AG09309 (cell line): ENCODE results near the gene IMMP1L.
"Not testable (repeated sequence)": the region's sequence is repeated elsewhere in the genome, so short reads cannot be mapped to it uniquely, and the experiment has no call there.

Source experiments
- DNase-seq: peaks from one replicate; pipeline ENCODE4 v3.0.0-alpha.2; 2010; ENCODE audit warnings: low read depth
- H3K4me3 ChIP-seq: 2 replicates; pipeline ENCODE4 v1.5.1; 2011; ENCODE audit warnings: mild to moderate bottlenecking, low read depth, low read length, moderate library complexity; ENCODE audit not compliant: control insufficient read depth
- TF ChIP-seq, protein P1 (sequence below): IDR thresholded peaks from 2 replicates; pipeline ENCODE4 v1.5.1; 2011; ENCODE audit warnings: mild to moderate bottlenecking, low read depth, low read length, inconsistent platforms; ENCODE audit not compliant: insufficient read depth, control insufficient read depth; ENCODE audit errors: missing control alignments

IMMP1L gene

DNA sequence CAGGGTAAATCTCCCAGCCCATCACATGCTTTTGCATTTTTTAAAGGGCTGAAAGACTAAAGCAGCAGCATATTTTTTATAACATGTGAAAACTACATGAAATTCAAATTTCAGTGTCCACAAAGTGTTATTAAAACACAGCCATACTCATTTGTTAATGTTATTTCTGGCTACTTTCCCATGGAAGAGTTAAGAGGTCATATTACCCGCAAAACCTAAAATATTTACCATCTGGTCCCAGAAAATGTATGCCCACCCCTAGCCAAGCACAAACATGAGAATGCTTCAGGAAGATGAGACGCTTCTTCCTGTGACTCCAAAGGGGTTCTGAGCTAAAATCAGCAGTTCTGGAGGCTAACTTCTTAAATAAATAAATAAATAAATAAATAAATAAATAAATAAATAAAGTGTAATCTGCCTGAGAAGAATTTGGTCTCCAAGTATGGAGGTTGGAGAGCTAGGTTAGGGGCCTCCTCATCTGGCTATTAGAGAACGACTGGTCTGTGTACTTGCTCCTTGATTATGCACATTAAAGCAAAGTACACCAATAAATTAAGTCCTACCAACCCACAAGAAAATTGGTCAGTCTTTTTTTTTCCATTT is 9.7 kb downstream of the IMMP1L start:
- DNase-seq: no peak
- TF ChIP-seq, protein P1, sequence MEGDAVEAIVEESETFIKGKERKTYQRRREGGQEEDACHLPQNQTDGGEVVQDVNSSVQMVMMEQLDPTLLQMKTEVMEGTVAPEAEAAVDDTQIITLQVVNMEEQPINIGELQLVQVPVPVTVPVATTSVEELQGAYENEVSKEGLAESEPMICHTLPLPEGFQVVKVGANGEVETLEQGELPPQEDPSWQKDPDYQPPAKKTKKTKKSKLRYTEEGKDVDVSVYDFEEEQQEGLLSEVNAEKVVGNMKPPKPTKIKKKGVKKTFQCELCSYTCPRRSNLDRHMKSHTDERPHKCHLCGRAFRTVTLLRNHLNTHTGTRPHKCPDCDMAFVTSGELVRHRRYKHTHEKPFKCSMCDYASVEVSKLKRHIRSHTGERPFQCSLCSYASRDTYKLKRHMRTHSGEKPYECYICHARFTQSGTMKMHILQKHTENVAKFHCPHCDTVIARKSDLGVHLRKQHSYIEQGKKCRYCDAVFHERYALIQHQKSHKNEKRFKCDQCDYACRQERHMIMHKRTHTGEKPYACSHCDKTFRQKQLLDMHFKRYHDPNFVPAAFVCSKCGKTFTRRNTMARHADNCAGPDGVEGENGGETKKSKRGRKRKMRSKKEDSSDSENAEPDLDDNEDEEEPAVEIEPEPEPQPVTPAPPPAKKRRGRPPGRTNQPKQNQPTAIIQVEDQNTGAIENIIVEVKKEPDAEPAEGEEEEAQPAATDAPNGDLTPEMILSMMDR: no peak

DNA sequence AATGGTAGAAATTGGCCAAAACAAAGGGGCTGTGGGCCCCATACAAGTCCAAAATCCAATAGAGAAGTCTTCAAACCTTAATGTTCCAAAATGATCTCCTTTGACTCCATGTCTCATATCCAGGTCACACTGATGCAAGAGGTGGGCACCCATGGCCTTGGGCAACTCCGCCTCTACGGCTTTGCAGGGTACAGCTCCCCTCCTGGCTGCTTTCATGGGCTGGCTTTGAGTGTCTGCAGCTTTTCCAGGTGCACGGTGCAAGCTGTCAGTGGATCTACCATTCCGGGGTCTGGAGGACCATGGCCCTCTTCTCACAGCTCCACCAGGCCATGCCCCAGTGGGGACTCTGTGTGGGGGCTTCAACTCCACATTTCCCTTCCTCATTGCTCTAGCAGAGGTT is 15.7 kb downstream of the IMMP1L start:
- not testable (repeated sequence) for DNase-seq

More for the DNA sequence above, 9.7 kb downstream of the IMMP1L start:
- H3K4me3 ChIP-seq: no peak overlapping the region

DNA sequence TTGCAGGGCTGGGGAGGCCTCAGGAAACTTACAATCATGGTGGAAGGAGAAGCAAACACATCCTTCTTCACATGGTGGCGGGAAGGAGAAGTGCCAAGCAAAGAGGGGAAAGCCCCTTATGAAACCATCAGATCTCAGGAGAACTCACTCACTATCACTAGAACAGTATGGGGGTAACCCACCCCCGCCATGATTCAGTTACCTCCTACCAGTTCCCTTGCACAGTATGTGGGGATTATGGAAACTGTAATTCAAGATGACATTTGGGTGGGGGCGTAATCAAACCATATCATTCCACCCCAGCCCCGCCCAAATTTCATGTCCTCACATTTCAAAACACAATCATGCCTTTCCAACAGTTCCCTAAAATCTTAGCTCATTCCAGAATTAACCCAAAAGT is 16.2 kb downstream of the IMMP1L start:
- no peak for DNase-seq
- H3K4me3 ChIP-seq: no peak overlapping the region
- TF ChIP-seq, protein P1: no peak

More for the DNA sequence above, 15.7 kb downstream of the IMMP1L start:
- not testable (repeated sequence) for H3K4me3 ChIP-seq

DNA sequence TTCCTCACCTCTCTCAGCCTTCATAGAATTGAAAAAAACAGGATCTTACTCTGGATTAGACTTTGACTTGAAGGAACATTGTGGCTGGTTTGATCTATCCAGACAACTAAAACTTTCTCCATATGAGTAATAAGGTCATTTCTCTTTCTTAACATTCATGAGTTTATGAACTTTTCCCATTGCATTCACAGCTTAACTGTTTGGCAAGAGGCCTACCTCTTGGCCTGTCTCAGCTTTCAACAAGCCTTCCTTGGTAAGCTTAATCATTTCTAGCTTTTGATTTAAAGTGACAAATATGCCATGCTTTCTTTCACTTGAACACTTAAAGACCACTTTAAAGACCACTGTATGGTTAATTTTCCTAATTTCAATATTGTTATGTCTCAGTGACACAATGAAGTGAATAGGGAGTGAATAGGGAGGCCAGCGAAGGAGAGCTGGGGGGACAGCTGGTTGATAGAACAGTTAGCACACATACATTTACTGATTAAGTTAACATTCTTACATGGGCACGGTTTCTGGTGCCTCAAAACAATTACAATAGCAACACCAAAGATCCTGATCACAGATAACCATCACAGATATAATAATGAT is 17.0 kb downstream of the IMMP1L start:
- TF ChIP-seq, protein P1: no peak
- H3K4me3 ChIP-seq: no peak overlapping the region
- peak; percentile 28 for DNase-seq

DNA sequence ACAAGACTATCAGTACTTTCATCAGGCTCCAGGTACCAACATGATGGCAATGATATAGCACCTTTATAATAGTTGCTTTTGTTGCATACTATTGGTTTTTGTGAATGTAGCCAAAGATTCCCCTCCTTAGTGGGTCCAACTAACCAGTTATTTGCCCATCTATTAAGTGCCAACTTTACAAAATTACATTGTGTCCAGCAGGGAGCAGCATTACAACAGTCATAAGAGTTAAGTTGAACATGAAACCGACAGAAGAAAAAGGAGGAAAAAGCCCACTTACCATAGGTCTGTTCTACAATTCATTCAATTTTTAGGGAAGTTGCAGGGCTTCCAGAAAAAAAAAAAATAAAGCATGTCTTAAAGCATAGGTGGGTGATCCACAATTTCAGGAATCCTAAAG is 21.6 kb downstream of the IMMP1L start:
- peak; percentile 10 for DNase-seq
- H3K4me3 ChIP-seq: no peak overlapping the region
- TF ChIP-seq, protein P1: peak; percentile 44

DNA sequence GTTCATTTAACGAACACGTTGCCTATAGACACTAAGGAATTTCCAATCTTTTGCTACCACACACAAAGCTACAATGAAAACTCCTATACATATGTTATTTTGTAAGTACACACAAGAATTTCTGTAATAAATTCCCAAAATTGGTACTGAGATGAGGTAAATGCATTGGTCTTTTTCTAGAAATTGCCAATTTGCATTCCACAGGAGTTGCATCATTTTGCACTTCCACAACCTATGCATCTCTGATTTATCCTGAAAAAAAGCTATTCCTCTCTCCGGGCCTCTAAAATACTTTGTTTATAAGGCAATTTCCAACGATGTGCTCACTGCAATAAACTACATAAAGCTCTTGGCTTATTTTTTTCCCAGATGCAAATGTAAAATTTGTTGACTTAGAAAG is 24.9 kb downstream of the IMMP1L start:
- no peak overlapping the region for H3K4me3 ChIP-seq
- TF ChIP-seq, protein P1: no peak
- DNase-seq: no peak

DNA sequence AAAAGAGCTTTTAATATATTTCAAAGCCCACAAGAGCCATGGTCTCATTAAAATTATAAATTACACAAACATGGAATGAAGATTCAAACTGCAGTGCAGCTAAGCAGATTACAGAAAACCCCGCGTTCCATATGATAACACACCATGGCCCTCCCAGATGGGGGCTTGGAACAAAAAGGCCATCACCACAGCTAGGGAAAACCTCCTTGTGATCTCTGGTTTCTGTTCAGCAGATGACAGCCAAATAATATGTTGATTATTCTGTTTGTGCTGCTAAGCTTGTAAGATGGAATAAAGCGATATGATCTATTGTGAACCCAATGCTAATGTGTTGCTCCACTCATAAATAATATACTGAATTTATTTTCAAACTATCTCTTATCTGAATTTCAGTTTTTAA is 28.5 kb downstream of the IMMP1L start:
- TF ChIP-seq, protein P1: no peak
- no peak overlapping the region for H3K4me3 ChIP-seq
- no peak for DNase-seq
